DOHH2 (cell line): ENCODE measurements around the gene MYLK.

Source experiments
- H3F3A ChIP-seq: fragments of 200-600 bp; sonication (generic), shearing (Covaris generic); 2 replicates; pipeline ENCODE4 v1.6.0; 2016; ENCODE audit warnings: antibody characterized with exemption, mild to moderate bottlenecking; ENCODE audit not compliant: control insufficient read depth, insufficient read depth
- H3K27ac ChIP-seq: fragments of 200-600 bp; sonication (generic); 2 replicates; pipeline ENCODE4 v1.5.1; 2014; ENCODE audit warnings: low read depth, mild to moderate bottlenecking, low read length, moderate library complexity
- H3K27me3 ChIP-seq: fragments of 200-600 bp; sonication (generic); 2 replicates; pipeline ENCODE4 v1.6.1; 2014; ENCODE audit warnings: mild to moderate bottlenecking, low read length, mixed read lengths; ENCODE audit not compliant: control insufficient read depth
- H3K36me3 ChIP-seq: fragments of 200-600 bp; sonication (generic); 2 replicates; pipeline ENCODE4 v1.6.1; 2014; ENCODE audit warnings: mild to moderate bottlenecking, low read length, moderate library complexity, mixed read lengths; ENCODE audit not compliant: control insufficient read depth
- H3K4me1 ChIP-seq: fragments of 200-600 bp; sonication (generic); 2 replicates; pipeline ENCODE4 v1.6.1; 2014; ENCODE audit warnings: mild to moderate bottlenecking, low read length, mixed read lengths; ENCODE audit not compliant: control insufficient read depth
- H3K4me2 ChIP-seq: fragments of 200-600 bp; sonication (generic); 2 replicates; pipeline ENCODE4 v1.6.0; 2014; ENCODE audit warnings: mild to moderate bottlenecking, low read length, moderate library complexity
- H3K4me3 ChIP-seq: fragments of 200-600 bp; sonication (generic); 2 replicates; pipeline ENCODE4 v1.5.1; 2014; ENCODE audit warnings: mild to moderate bottlenecking, low read length, mixed read lengths
- H3K79me2 ChIP-seq: fragments of 200-600 bp; sonication (generic); 2 replicates; pipeline ENCODE4 v1.6.1; 2014; ENCODE audit warnings: mild to moderate bottlenecking, low read length, mixed read lengths; ENCODE audit not compliant: control insufficient read depth
- H3K9me2 ChIP-seq: fragments of 200-600 bp; sonication (generic); replicated peaks from 2 replicates; pipeline ENCODE4 v1.6.1; 2014; ENCODE audit warnings: mild to moderate bottlenecking, low read length, mixed read lengths; ENCODE audit not compliant: control insufficient read depth
- H3K9me3 ChIP-seq: fragments of 200-600 bp; sonication (generic); 2 replicates; pipeline ENCODE4 v1.6.1; 2014; ENCODE audit warnings: antibody characterized with exemption, low read length, mixed read lengths; ENCODE audit not compliant: control insufficient read depth, insufficient read depth
- H4K20me1 ChIP-seq: fragments of 200-600 bp; sonication (generic); 2 replicates; pipeline ENCODE4 v1.6.0; 2014; ENCODE audit warnings: low read depth, mild to moderate bottlenecking, antibody characterized with exemption, low read length, moderate library complexity; ENCODE audit not compliant: control insufficient read depth, insufficient read depth
- CTCF ChIP-seq: fragments of 200-600 bp; sonication (generic); IDR thresholded peaks from one replicate; pipeline ENCODE4 v1.5.1; 2014; ENCODE audit warnings: antibody characterized with exemption, mild to moderate bottlenecking, low read depth, low read length; ENCODE audit not compliant: poor library complexity, severe bottlenecking
- EZH2phosphoT487 ChIP-seq: fragments of 200-600 bp; sonication (generic); IDR thresholded peaks from 2 replicates; pipeline ENCODE4 v1.6.1; 2017; ENCODE audit warnings: borderline replicate concordance, mild to moderate bottlenecking, antibody characterized with exemption, low read length, moderate library complexity, mixed read lengths

The MYLK gene

GRCh38 chr3:123571973-123572365 is 312.2 kb downstream of the MYLK start:
- Histone ChIP-seq H3K79me2 (no peaks in the 10 kb centered on the region), H3K9me2 (no peaks in the 10 kb centered on the region), H3K9me3 (no peaks in the 10 kb centered on the region), H3F3A (no peaks in the 10 kb centered on the region), H3K27me3 (no peaks in the 10 kb centered on the region), H3K4me1 (peaks cover 14% of the 10 kb centered on the region), H4K20me1 (no peaks in the 10 kb centered on the region), H3K4me2 (no peak overlapping the region), H3K4me3 (no peak overlapping the region), H3K27ac (no peak overlapping the region), H3K36me3 (peaks cover 22% of the 10 kb centered on the region)
- TF ChIP-seq EZH2phosphoT487, result no peak
- no peak for TF ChIP-seq CTCF

- H3K27ac ChIP-seq, result no peak overlapping the region
- no peaks in the 10 kb centered on the region for H3K9me2 ChIP-seq
- peaks cover 8% of the 10 kb centered on the region for H3K4me1 ChIP-seq
- TF ChIP-seq EZH2phosphoT487 (no peak), CTCF (no peak)
- H3F3A ChIP-seq, result no peaks in the 10 kb centered on the region
- H3K27me3 ChIP-seq, result no peaks in the 10 kb centered on the region
- H3K4me3 ChIP-seq, result no peak overlapping the region
- peaks cover 17% of the 10 kb centered on the region for H3K36me3 ChIP-seq
- H3K4me2 ChIP-seq, result no peak overlapping the region
- no peaks in the 10 kb centered on the region for H3K79me2 ChIP-seq
- H3K9me3 ChIP-seq, result no peaks in the 10 kb centered on the region
- no peaks in the 10 kb centered on the region for H4K20me1 ChIP-seq
Observed at GRCh38 chr3:123571264-123571972, 312.7 kb downstream of the MYLK start.

- Histone ChIP-seq H3K9me2 (no peaks in the 10 kb centered on the region), H3K79me2 (no peaks in the 10 kb centered on the region), H3K4me3 (no peak overlapping the region), H3K4me1 (no peaks in the 10 kb centered on the region; the same call in 1 of the 2 replicates), H3K9me3 (no peaks in the 10 kb centered on the region), H3K4me2 (no peak overlapping the region), H3K36me3 (peaks cover 12% of the 10 kb centered on the region), H3K27ac (no peak overlapping the region), H4K20me1 (no peaks in the 10 kb centered on the region), H3K27me3 (no peaks in the 10 kb centered on the region), H3F3A (no peaks in the 10 kb centered on the region)
- TF ChIP-seq EZH2phosphoT487, result no peak
- no peak for TF ChIP-seq CTCF
Observed at GRCh38 chr3:123568875-123569274, 315.3 kb downstream of the MYLK start.
